HCT116 (cell line): ENCODE data around the gene ELOB. TPM values are rescaled to one million over a fixed set of nuclear protein-coding genes. Genes with fewer than 3 reads are reported as not detected.

Experiments
- ATAC-seq: fragments of 200-7000 bp; cut with Tn5 transposase; 2 replicates; pipeline ENCODE4 v1.9.1; 2020; ENCODE audit warnings: mild to moderate bottlenecking, moderate library complexity
- BruUV-seq: library from RNA; stranded (reverse); fragments of 400-500 nt; replicated peaks from 2 replicates; lab custom pipeline; 2021; lab: Mats Ljungman, UMichigan
- CTCF ChIA-PET: fragments of 300-600 bp; sonication (Branson Sonifier 250); formaldehyde crosslinking; loops from one replicate; lab custom pipeline; 2021; ENCODE audit warnings: antibody characterized with exemption; lab: Charles Lee
- POLR2A ChIA-PET: fragments of 300-600, 350-600 bp; sonication (Branson Sonifier 250); formaldehyde crosslinking; loops from one replicate; lab custom pipeline; 2021; ENCODE audit warnings: antibody characterized with exemption; lab: Charles Lee
- RAD21 ChIA-PET, 2 experiments: fragments of 300-600 bp; sonication (Branson Sonifier 250); formaldehyde crosslinking; loops; one replicate each; lab custom pipeline; 2023; ENCODE audit warnings: low total read pairs in 2 of 2; ENCODE audit not compliant: uncharacterized antibody in 2 of 2, unreplicated experiment in 2 of 2, low non-redundant PET in 1 of 2; lab: Charles Lee
- DNase-seq: peaks from one replicate; pipeline ENCODE4 v3.0.0-alpha.2; 2010; ENCODE audit warnings: low read depth, low spot score
- H2AFZ ChIP-seq: fragments of 200-600 bp; shearing (Covaris generic), sonication (generic); 2 replicates; pipeline ENCODE4 v1.6.1; 2017; ENCODE audit warnings: low read depth, mixed run types, mixed read lengths, antibody characterized with exemption, low read length; ENCODE audit not compliant: poor library complexity, severe bottlenecking
- H3K27ac ChIP-seq: 2 replicates; pipeline ENCODE4 v1.5.1; 2012; ENCODE audit warnings: low read depth, low read length
- H3K27me3 ChIP-seq: fragments of 200-600 bp; sonication (generic); 2 replicates; pipeline ENCODE4 v1.6.1; 2016; ENCODE audit warnings: mixed run types, low read length, mixed read lengths; ENCODE audit not compliant: insufficient read depth
- H3K36me3 ChIP-seq, 2 experiments: fragments of 200-500 bp in 1 of 2; fragments of 200-600 bp in 1 of 2; sonication (Bioruptor generic) in 1 of 2; sonication (generic) in 1 of 2; 2 replicates each; pipeline versions ENCODE4 v1.5.1 to v1.6.1; 2014 to 2016; ENCODE audit warnings: low read length in 2 of 2, inconsistent platforms in 1 of 2, mixed read lengths in 1 of 2, mixed run types in 1 of 2; ENCODE audit not compliant: insufficient read depth in 2 of 2, control insufficient read depth in 1 of 2
- H3K4me1 ChIP-seq, 2 experiments: fragments of 200-600 bp in 1 of 2; sonication (generic) in 1 of 2; 2 replicates each; pipeline versions ENCODE4 v1.5.1 to v1.6.1; 2012 to 2017; ENCODE audit warnings: low read length in 2 of 2, inconsistent platforms in 1 of 2, mild to moderate bottlenecking in 1 of 2, mixed read lengths in 1 of 2, mixed run types in 1 of 2, moderate library complexity in 1 of 2; ENCODE audit not compliant: insufficient read depth in 2 of 2, control insufficient read depth in 1 of 2
- H3K4me2 ChIP-seq: fragments of 200-600 bp; sonication (generic); 2 replicates; pipeline ENCODE4 v1.6.1; 2017; ENCODE audit warnings: mixed run types, low read length, mixed read lengths
- H3K4me3 ChIP-seq, 2 experiments: fragments of 200-600 bp in 1 of 2; sonication (generic) in 1 of 2; replicated peaks in 1 of 2; 2 replicates each; pipeline ENCODE4 v1.5.1; 2011 to 2016; ENCODE audit warnings: low read length in 2 of 2, control low read depth in 1 of 2, low read depth in 1 of 2, mild to moderate bottlenecking in 1 of 2, mixed read lengths in 1 of 2, mixed run types in 1 of 2
- H3K79me2 ChIP-seq: fragments of 200-600 bp; sonication (generic); 2 replicates; pipeline ENCODE4 v1.6.1; 2017; ENCODE audit warnings: mild to moderate bottlenecking, mixed run types, low read length, moderate library complexity, mixed read lengths; ENCODE audit not compliant: insufficient read depth
- H3K9ac ChIP-seq: fragments of 200-600 bp; sonication (generic); 2 replicates; pipeline ENCODE4 v1.6.1; 2016; ENCODE audit warnings: low read length, mixed read lengths
- H3K9me2 ChIP-seq: fragments of 200-600 bp; sonication (generic), shearing (Covaris generic); 2 replicates; pipeline ENCODE4 v1.6.1; 2017; ENCODE audit warnings: mixed run types, mild to moderate bottlenecking, moderate library complexity; ENCODE audit not compliant: insufficient read depth
- H3K9me3 ChIP-seq, 2 experiments: fragments of 200-500 bp in 1 of 2; fragments of 200-600 bp in 1 of 2; sonication (Bioruptor generic) in 1 of 2; sonication (generic) in 1 of 2; 2 replicates each; pipeline ENCODE4 v1.6.1; 2014 to 2017; ENCODE audit warnings: low read length in 2 of 2, mixed read lengths in 2 of 2, inconsistent platforms in 1 of 2, low read depth in 1 of 2, mild to moderate bottlenecking in 1 of 2, mixed run types in 1 of 2, moderate library complexity in 1 of 2; ENCODE audit not compliant: control insufficient read depth in 1 of 2, insufficient read depth in 1 of 2
- H4K20me1 ChIP-seq: fragments of 200-600 bp; sonication (generic), shearing (Covaris generic); 2 replicates; pipeline ENCODE4 v1.6.1; 2017; ENCODE audit warnings: mixed run types, mild to moderate bottlenecking, moderate library complexity; ENCODE audit not compliant: insufficient read depth
- CBX3 ChIP-seq: IDR thresholded peaks from 2 replicates; pipeline ENCODE4 v1.6.1; 2012; ENCODE audit warnings: low read depth
- EGR1 ChIP-seq: IDR thresholded peaks from 2 replicates; pipeline ENCODE4 v1.6.1; 2012; ENCODE audit warnings: low read depth
- EZH2 ChIP-seq: fragments of 200-600 bp; sonication (generic); IDR thresholded peaks from 2 replicates; pipeline ENCODE4 v1.6.1; 2017; ENCODE audit warnings: antibody characterized with exemption, mixed run types
- EZH2phosphoT487 ChIP-seq: fragments of 200-600 bp; IDR thresholded peaks from 2 replicates; pipeline ENCODE4 v1.6.1; 2018; ENCODE audit warnings: antibody characterized with exemption, borderline replicate concordance
- POLR2A ChIP-seq: IDR thresholded peaks from 2 replicates; pipeline ENCODE4 v1.7.0; 2011; ENCODE audit warnings: borderline replicate concordance; ENCODE audit not compliant: insufficient read depth, insufficient read length; ENCODE audit errors: extremely low read depth
- RAD21 ChIP-seq: IDR thresholded peaks from 2 replicates; pipeline ENCODE4 v1.6.1; 2012; ENCODE audit warnings: low read depth, mild to moderate bottlenecking
- SP1 ChIP-seq: IDR thresholded peaks from 2 replicates; pipeline ENCODE4 v1.6.1; 2012; ENCODE audit warnings: low read depth
- YY1 ChIP-seq: IDR thresholded peaks from 2 replicates; pipeline ENCODE4 v1.6.1; 2011; ENCODE audit warnings: low read length, low read depth, moderate library complexity, mild to moderate bottlenecking; ENCODE audit not compliant: insufficient replicate concordance; ENCODE audit errors: extremely low read depth
- ZFX ChIP-seq: fragments of 450-650 bp; IDR thresholded peaks from 2 replicates; pipeline ENCODE4 v1.6.1; 2017
- intact Hi-C: fragments of 100-400 bp; cut with micrococcal nuclease; formaldehyde crosslinking; loops from 2 replicates; pipeline ENCODE4 v1.10.0; 2022
- total RNA-seq: library from RNA; stranded (reverse); gene quantifications from one replicate; pipeline ENCODE4 v1.2.1, GENCODE V29; 2021; ENCODE audit not compliant: unreplicated experiment
- TF ChIP-seq, protein P1 (sequence below): IDR thresholded peaks from 2 replicates; pipeline ENCODE4 v1.6.1; 2011; ENCODE audit warnings: mild to moderate bottlenecking, low read length, moderate library complexity; ENCODE audit not compliant: insufficient replicate concordance; ENCODE audit errors: extremely low read depth
- TF ChIP-seq, protein P2 (sequence below): IDR thresholded peaks from 2 replicates; pipeline ENCODE4 v1.6.1; 2012

Gene ELOB
- total RNA-seq, 1 experiment from 2014 or later = 239 TPM

DNA sequence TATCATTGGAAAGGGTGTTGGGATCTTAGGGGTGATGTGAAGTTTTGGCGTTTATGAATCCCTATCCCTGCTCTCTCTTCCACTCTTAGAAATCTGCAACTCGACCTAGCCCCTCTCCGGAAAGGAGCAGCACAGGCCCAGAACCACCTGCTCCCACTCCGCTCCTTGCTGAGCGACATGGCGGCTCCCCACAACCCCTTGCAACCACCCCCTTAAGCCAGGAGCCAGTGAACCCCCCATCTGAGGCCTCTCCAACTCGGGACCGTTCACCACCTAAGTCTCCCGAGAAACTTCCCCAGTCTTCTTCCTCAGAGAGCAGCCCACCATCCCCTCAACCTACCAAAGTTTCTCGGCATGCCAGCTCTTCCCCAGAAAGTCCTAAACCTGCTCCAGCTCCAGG, 15.6 kb downstream of the ELOB start (continued):
- no peak for TF ChIP-seq EZH2phosphoT487
- TF ChIP-seq, all 23 proteins: peak for 0

DNA sequence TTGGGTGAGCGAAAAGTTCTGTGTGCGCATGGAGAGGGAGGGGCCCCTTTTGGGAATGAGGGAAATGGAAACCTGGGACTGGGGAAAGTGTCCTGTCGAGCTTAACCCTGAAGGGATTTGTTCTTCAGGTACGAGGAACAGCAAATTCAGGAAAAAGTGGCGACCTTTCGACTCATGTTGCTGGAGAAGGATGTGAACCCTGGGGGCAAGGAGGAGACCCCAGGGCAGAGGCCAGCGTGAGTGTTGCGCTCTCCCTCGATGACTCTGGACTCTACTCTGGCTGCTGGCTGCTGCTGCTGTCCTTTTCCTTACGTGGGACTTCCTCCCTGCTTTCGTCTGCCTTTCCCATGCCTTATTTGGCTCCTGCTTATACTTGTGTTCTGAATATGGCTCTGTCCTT, 19.7 kb downstream of the ELOB start:
- no peaks in the 10 kb centered on the region for H3K27me3 ChIP-seq
- no TSS peak for BruUV-seq
- ChIA-PET POLR2A (no interaction called here), CTCF (interaction anchor here (0.6 kb wide), 1 partner anchor 60 kb away, joined by 3 read pairs; the partner anchor contains the start of gene PRSS21), RAD21 (no interaction called here)
- no peak for TF ChIP-seq YY1
- TF ChIP-seq, protein P1, sequence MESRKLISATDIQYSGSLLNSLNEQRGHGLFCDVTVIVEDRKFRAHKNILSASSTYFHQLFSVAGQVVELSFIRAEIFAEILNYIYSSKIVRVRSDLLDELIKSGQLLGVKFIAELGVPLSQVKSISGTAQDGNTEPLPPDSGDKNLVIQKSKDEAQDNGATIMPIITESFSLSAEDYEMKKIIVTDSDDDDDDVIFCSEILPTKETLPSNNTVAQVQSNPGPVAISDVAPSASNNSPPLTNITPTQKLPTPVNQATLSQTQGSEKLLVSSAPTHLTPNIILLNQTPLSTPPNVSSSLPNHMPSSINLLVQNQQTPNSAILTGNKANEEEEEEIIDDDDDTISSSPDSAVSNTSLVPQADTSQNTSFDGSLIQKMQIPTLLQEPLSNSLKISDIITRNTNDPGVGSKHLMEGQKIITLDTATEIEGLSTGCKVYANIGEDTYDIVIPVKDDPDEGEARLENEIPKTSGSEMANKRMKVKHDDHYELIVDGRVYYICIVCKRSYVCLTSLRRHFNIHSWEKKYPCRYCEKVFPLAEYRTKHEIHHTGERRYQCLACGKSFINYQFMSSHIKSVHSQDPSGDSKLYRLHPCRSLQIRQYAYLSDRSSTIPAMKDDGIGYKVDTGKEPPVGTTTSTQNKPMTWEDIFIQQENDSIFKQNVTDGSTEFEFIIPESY = no peak
- TF ChIP-seq POLR2A = no peak
- no peak for TF ChIP-seq CBX3
- no peak for TF ChIP-seq EZH2
- no peak for TF ChIP-seq ZFX
- no peak for TF ChIP-seq RAD21
- TF ChIP-seq, protein P2, sequence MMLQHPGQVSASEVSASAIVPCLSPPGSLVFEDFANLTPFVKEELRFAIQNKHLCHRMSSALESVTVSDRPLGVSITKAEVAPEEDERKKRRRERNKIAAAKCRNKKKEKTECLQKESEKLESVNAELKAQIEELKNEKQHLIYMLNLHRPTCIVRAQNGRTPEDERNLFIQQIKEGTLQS = no peak
- TF ChIP-seq SP1 = no peak
- no peak for TF ChIP-seq EGR1
- H3K9ac ChIP-seq = no peak overlapping the region
- H2AFZ ChIP-seq = no peak overlapping the region
- H3K79me2 ChIP-seq = peaks cover 95% of the 10 kb centered on the region
- H3K4me2 ChIP-seq = no peak overlapping the region
- peaks cover 9 to 15% of the 10 kb centered on the region in 2 experiments for H3K4me1 ChIP-seq
- DNase-seq (no peak), ATAC-seq (no peak)
- no peaks in the 10 kb centered on the region for H3K9me2 ChIP-seq
- no peaks in the 10 kb centered on the region for H3K9me3 ChIP-seq
- intact Hi-C loops = no loop called here
- H4K20me1 ChIP-seq = peaks cover 48% of the 10 kb centered on the region; the same call in 1 of the 2 replicates
- H3K36me3 ChIP-seq = peaks cover 60 to 80% of the 10 kb centered on the region in 2 experiments
- H3K4me3 ChIP-seq = no peak overlapping the region
- no peak overlapping the region for H3K27ac ChIP-seq
